Thymus (tissue), 11 donors: ENCODE measurements around the gene IRAK1. TPM values are rescaled to one million over a fixed set of nuclear protein-coding genes. Genes with fewer than 3 reads are reported as not detected.
"Not testable (repeated sequence)": the region's sequence is repeated elsewhere in the genome, so short reads cannot be mapped to it uniquely, and the experiment has no call there.

Experiments used
- DNase-seq, 9 donors: peaks; one replicate each; pipeline ENCODE4 v3.0.0-alpha.2; 2013; ENCODE audit warnings: low spot score in 9 of 9, low read depth in 6 of 9, missing footprints in 1 of 9
- H3K27ac ChIP-seq, 2 donors: one replicate each; pipeline ENCODE4 v1.5.1; 2013; ENCODE audit warnings: control low read depth in 1 of 2, low read depth in 1 of 2, low read length in 1 of 2, mild to moderate bottlenecking in 1 of 2, moderate library complexity in 1 of 2
- H3K27me3 ChIP-seq, 2 donors: one replicate each; pipeline ENCODE4 v1.5.1; 2013; ENCODE audit warnings: low read length in 1 of 2; ENCODE audit not compliant: control insufficient read depth in 2 of 2, insufficient read depth in 1 of 2
- H3K36me3 ChIP-seq, 2 donors: one replicate each; pipeline ENCODE4 v1.5.1; 2013; ENCODE audit warnings: low read length in 1 of 2, mild to moderate bottlenecking in 1 of 2, moderate library complexity in 1 of 2; ENCODE audit not compliant: control insufficient read depth in 2 of 2, insufficient read depth in 2 of 2
- H3K4me1 ChIP-seq, 2 donors: one replicate each; pipeline ENCODE4 v1.5.1; 2013; ENCODE audit warnings: low read length in 2 of 2; ENCODE audit not compliant: control insufficient read depth in 2 of 2, insufficient read depth in 2 of 2
- H3K4me3 ChIP-seq, 2 donors: one replicate each; pipeline ENCODE4 v1.5.1; 2013; ENCODE audit warnings: low read length in 2 of 2, control low read depth in 1 of 2, mild to moderate bottlenecking in 1 of 2
- H3K9me3 ChIP-seq, 2 donors: one replicate each; pipeline ENCODE4 v1.5.1; 2013; ENCODE audit warnings: low read length in 1 of 2, mild to moderate bottlenecking in 1 of 2; ENCODE audit not compliant: control insufficient read depth in 2 of 2, insufficient read depth in 1 of 2
- WGBS: extraction: QIAGEN DNeasy Blood & Tissue Kit; methylation state at CpG from one replicate; pipeline ENCODE4 v1.1.7; 2013; 5-methylcytosine and 5-hydroxymethylcytosine counted together
- polyA plus RNA-seq: library from polyadenylated mRNA; stranded (reverse); fragments of 200-250 nt; gene quantifications from one replicate; pipeline ENCODE4 v1.2.3, GENCODE V29; 2013
- total RNA-seq: library from RNA; stranded (reverse); fragments of 120-200 nt; gene quantifications from one replicate; pipeline ENCODE4 v1.2.4, GENCODE V29; 2013
- donor health status: healthy.

Gene IRAK1
- total and polyA plus RNA-seq, 2 donors: 33.9 to 44.0 TPM

GRCh38 chrX:153984351-153985178, 35.1 kb downstream of the IRAK1 start:
- 35% methylated on average over 20 of the region's 20 CpGs for WGBS
- Histone ChIP-seq H3K27ac (peak overlapping the region; percentile 77 to 99), H3K4me1 (peaks cover 33 to 89% of the 10 kb centered on the region in 2 donors), H3K36me3 (no peaks in the 10 kb centered on the region), H3K27me3 (peaks cover 0 to 33% of the 10 kb centered on the region in 2 donors), H3K9me3 (peaks cover 0 to 4% of the 10 kb centered on the region in 2 donors), H3K4me3 (peak overlapping the region; percentile 50 to 54)
- peak in 1 of 9 donors; percentile 61 for DNase-seq

- H3K27ac ChIP-seq: peak overlapping the region; percentile 81 to 93
Measured at GRCh38 chrX:153983321-153983801, 36.3 kb downstream of the IRAK1 start.

GRCh38 chrX:153981771-153982533, 37.8 kb downstream of the IRAK1 start:
- H3K27ac ChIP-seq: peak overlapping the region; percentile 91 to 93
- peaks cover 33 to 68% of the 10 kb centered on the region in 2 donors for H3K4me1 ChIP-seq
- peaks cover 0 to 30% of the 10 kb centered on the region in 2 donors for H3K27me3 ChIP-seq
- DNase-seq: peak in 3 of 9 donors; percentile 71 to 87 (median 73)
- no peaks in the 10 kb centered on the region for H3K36me3 ChIP-seq
- H3K9me3 ChIP-seq: peaks cover 0 to 4% of the 10 kb centered on the region in 2 donors
- WGBS: 50% methylated on average over 52 of the region's 52 CpGs
- peak overlapping the region in 1 of 2 donors; percentile 23 for H3K4me3 ChIP-seq

More at GRCh38 chrX:153983321-153983801, 36.3 kb downstream of the IRAK1 start:
- DNase-seq: peak in 1 of 9 donors; percentile 61
- peaks cover 33 to 79% of the 10 kb centered on the region in 2 donors for H3K4me1 ChIP-seq
- H3K36me3 ChIP-seq: no peaks in the 10 kb centered on the region
- 62% methylated on average over 12 of the region's 12 CpGs for WGBS
- H3K9me3 ChIP-seq: peaks cover 0 to 4% of the 10 kb centered on the region in 2 donors
- H3K27me3 ChIP-seq: peaks cover 0 to 30% of the 10 kb centered on the region in 2 donors
- H3K4me3 ChIP-seq: no peak overlapping the region

- peaks cover 0 to 33% of the 10 kb centered on the region in 2 donors for H3K27me3 ChIP-seq
- no peaks in the 10 kb centered on the region for H3K36me3 ChIP-seq
- H3K4me1 ChIP-seq: peaks cover 33 to 61% of the 10 kb centered on the region in 2 donors
- 78% methylated on average over 7 of the region's 7 CpGs for WGBS
- H3K4me3 ChIP-seq: peak overlapping the region in 1 of 2 donors; percentile 23
- H3K9me3 ChIP-seq: peaks cover 0 to 4% of the 10 kb centered on the region in 2 donors
- H3K27ac ChIP-seq: peak overlapping the region; percentile 91 to 93
- no peak for DNase-seq
Measured at GRCh38 chrX:153981231-153981630, 38.5 kb downstream of the IRAK1 start.

- Histone ChIP-seq H3K27me3 (peaks cover 0 to 32% of the 10 kb centered on the region in 2 donors), H3K4me1 (peaks cover 33 to 55% of the 10 kb centered on the region in 2 donors), H3K27ac (peak overlapping the region; percentile 91 to 93)
- WGBS: 34% methylated on average over 9 of the region's 10 CpGs
- DNase-seq: peak in 1 of 9 donors; percentile 43
- H3K36me3 ChIP-seq, H3K4me3 ChIP-seq, H3K9me3 ChIP-seq: not testable (repeated sequence)
Measured at GRCh38 chrX:153980394-153980793, 39.3 kb downstream of the IRAK1 start.

GRCh38 chrX:153974726-153975286, 44.9 kb downstream of the IRAK1 start:
- Histone ChIP-seq H3K27me3 (peaks cover 0 to 16% of the 10 kb centered on the region in 2 donors), H3K4me1 (peaks cover 9 to 18% of the 10 kb centered on the region in 2 donors), H3K36me3 (no peaks in the 10 kb centered on the region), H3K27ac (peak overlapping the region; percentile 70 to 94), H3K9me3 (no peaks in the 10 kb centered on the region), H3K4me3 (no peak overlapping the region)
- 73% methylated on average over 3 of the region's 3 CpGs for WGBS
- no peak for DNase-seq

- DNase-seq: peak in 1 of 9 donors; percentile 34
- H3K27ac ChIP-seq: peak overlapping the region; percentile 65 to 94
- H3K4me3 ChIP-seq: no peak overlapping the region
- H3K27me3 ChIP-seq: peaks cover 0 to 16% of the 10 kb centered on the region in 2 donors
- no peaks in the 10 kb centered on the region for H3K9me3 ChIP-seq
- H3K4me1 ChIP-seq: peaks cover 9 to 18% of the 10 kb centered on the region in 2 donors
- WGBS: 74% methylated on average over 14 of the region's 14 CpGs
- peaks cover 0 to 4% of the 10 kb centered on the region in 2 donors for H3K36me3 ChIP-seq
Measured at GRCh38 chrX:153974003-153974725, 45.5 kb downstream of the IRAK1 start.
